GM12891 (cell line): Measurements from ENCODE around the gene RFLNA.

Source experiments
- DNase-seq: peaks from one replicate; pipeline ENCODE4 v3.0.0; 2011; ENCODE audit warnings: low spot score; ENCODE audit not compliant: insufficient read length
- FAIRE-seq: peaks from 2 replicates; lab custom pipeline; 2011; peaks lifted over from hg19 to GRCh38; lab: Jason Lieb, UNC
- PAX5 ChIP-seq: IDR thresholded peaks from 2 replicates; pipeline ENCODE4 v1.6.1; 2011; ENCODE audit warnings: low read length, moderate library complexity, mild to moderate bottlenecking; ENCODE audit not compliant: insufficient read depth, severe bottlenecking
- POLR2A ChIP-seq: IDR thresholded peaks from 2 replicates; pipeline ENCODE4 v1.6.1; 2011; ENCODE audit warnings: low read depth, low read length, control low read depth
- POLR2AphosphoS5 ChIP-seq: IDR thresholded peaks from 2 replicates; pipeline ENCODE4 v1.6.1; 2011; ENCODE audit warnings: low read depth, low read length, control low read depth
- POU2F2 ChIP-seq: IDR thresholded peaks from 2 replicates; pipeline ENCODE4 v1.6.1; 2011; ENCODE audit warnings: low read depth, mild to moderate bottlenecking, control low read depth, low read length, moderate library complexity
- SPI1 ChIP-seq: IDR thresholded peaks from 2 replicates; pipeline ENCODE4 v1.6.1; 2011; ENCODE audit warnings: low read depth, low read length, control low read depth
- TAF1 ChIP-seq: IDR thresholded peaks from 2 replicates; pipeline ENCODE4 v1.6.1; 2011; ENCODE audit warnings: low read depth, low read length, control low read depth

RFLNA gene

GRCh38 chr12:124324803-124325705 is 30.2 kb downstream of the RFLNA start:
- no peak for FAIRE-seq
- DNase-seq, result no peak
- TF ChIP-seq POU2F2 (no peak), PAX5 (no peak), SPI1 (no peak), POLR2A (no peak), TAF1 (no peak), POLR2AphosphoS5 (no peak)

GRCh38 chr12:124326104-124326503 is 31.2 kb downstream of the RFLNA start:
- FAIRE-seq (no peak), DNase-seq (no peak)
- TF ChIP-seq TAF1 (no peak), POU2F2 (no peak), SPI1 (no peak), PAX5 (no peak), POLR2A (no peak), POLR2AphosphoS5 (no peak)

- TF ChIP-seq POU2F2 (no peak), POLR2AphosphoS5 (no peak), PAX5 (no peak), TAF1 (no peak), SPI1 (no peak), POLR2A (no peak)
- FAIRE-seq (no peak), DNase-seq (no peak)
Measured at GRCh38 chr12:124326871-124327270, 32.0 kb downstream of the RFLNA start.

- no peak for DNase-seq
- TF ChIP-seq SPI1, result no peak
- no peak for TF ChIP-seq POLR2AphosphoS5
- no peak for TF ChIP-seq TAF1
- no peak for TF ChIP-seq PAX5
- TF ChIP-seq POLR2A, result no peak
- TF ChIP-seq POU2F2, result no peak
Measured at GRCh38 chr12:124327362-124328043, 32.6 kb downstream of the RFLNA start.

GRCh38 chr12:124328116-124328515 is 33.2 kb downstream of the RFLNA start:
- FAIRE-seq (no peak), DNase-seq (no peak)
- no peak for TF ChIP-seq POLR2AphosphoS5
- no peak for TF ChIP-seq POU2F2
- TF ChIP-seq POLR2A, result no peak

More at GRCh38 chr12:124327362-124328043, 32.6 kb downstream of the RFLNA start:
- FAIRE-seq, result no peak

- DNase-seq (no peak), FAIRE-seq (no peak)
- no peak for TF ChIP-seq SPI1
Measured at GRCh38 chr12:124328636-124329035, 33.7 kb downstream of the RFLNA start.

- FAIRE-seq, result no peak
- TF ChIP-seq TAF1, result no peak
- no peak for TF ChIP-seq POLR2AphosphoS5
- TF ChIP-seq PAX5, result no peak
- TF ChIP-seq POU2F2, result no peak
- TF ChIP-seq SPI1, result no peak
- TF ChIP-seq POLR2A, result no peak
- DNase-seq, result no peak
Measured at GRCh38 chr12:124332058-124332672, 37.3 kb downstream of the RFLNA start.

GRCh38 chr12:124332900-124333299 is 38.0 kb downstream of the RFLNA start:
- FAIRE-seq (no peak), DNase-seq (no peak)
- TF ChIP-seq PAX5, result no peak
- no peak for TF ChIP-seq TAF1
- no peak for TF ChIP-seq POLR2AphosphoS5
- TF ChIP-seq POU2F2, result no peak
- no peak for TF ChIP-seq POLR2A
- TF ChIP-seq SPI1, result no peak

GRCh38 chr12:124333724-124334123 is 38.8 kb downstream of the RFLNA start:
- TF ChIP-seq POLR2AphosphoS5 (peak; percentile 48; the same call in 1 of the 2 replicates), POU2F2 (no peak)
- DNase-seq (no peak), FAIRE-seq (peak; percentile 84)

GRCh38 chr12:124334266-124334665 is 39.4 kb downstream of the RFLNA start:
- DNase-seq, result no peak
- FAIRE-seq, result no peak
- TF ChIP-seq POLR2AphosphoS5 (no peak), POU2F2 (no peak), TAF1 (no peak), POLR2A (no peak), PAX5 (no peak), SPI1 (no peak)
